ENCODE data around the gene TANC1.
A peak's percentile ranks its signal among the peaks of the same experiment; 100 is the strongest.

Gene TANC1

DNA sequence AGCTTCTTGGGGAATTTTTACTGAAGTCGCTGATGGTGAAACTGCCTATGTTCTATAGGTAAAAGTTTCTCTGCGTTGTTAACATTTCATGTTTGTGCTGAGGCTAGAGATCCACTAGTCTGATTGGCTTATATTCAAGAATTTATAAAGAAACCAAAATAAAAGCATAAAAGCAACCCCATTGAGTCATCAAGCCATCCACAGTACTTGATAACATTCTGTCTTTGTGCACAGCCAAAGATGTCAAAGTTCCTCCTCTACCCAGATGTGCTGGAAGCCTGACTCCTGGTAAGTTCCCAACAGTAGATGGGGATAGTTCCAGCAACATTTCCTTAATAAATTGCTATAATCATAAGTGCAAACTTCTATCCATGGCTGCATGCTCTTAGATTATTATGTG is 107.8 kb downstream of the TANC1 start:
- H3K4me3 ChIP-seq (ENCODE audit: low read length in 2 of 2), result no peak overlapping the region
- no peak overlapping the region for H2BK15ac ChIP-seq (ENCODE audit: low read length)
- no CpG with 5 or more reads among the region's 2 CpGs for whole genome bisulfite sequencing, 2 donors (ENCODE audit: extremely low coverage in 2 of 2, insufficient read length in 2 of 2, insufficient replicate concordance in 1 of 2)
- H3K9me3 ChIP-seq (replicated peaks in 1 of 2; ENCODE audit: control insufficient read depth in 2 of 2, insufficient read depth in 1 of 2, low read depth in 1 of 2, low read length in 2 of 2), result peaks cover 0 to 20% of the 10 kb centered on the region in 2 donors
- no peak overlapping the region for H3K23ac ChIP-seq (ENCODE audit: low read depth, low read length, poor library complexity)
- H3K27me3 ChIP-seq (ENCODE audit: control insufficient read depth in 3 of 3, insufficient read depth in 3 of 3, low read depth in 1 of 3, low read length in 3 of 3), result no peaks in the 10 kb centered on the region
- no peak overlapping the region for H3K4ac ChIP-seq (ENCODE audit: low read length)
- H3K18ac ChIP-seq (ENCODE audit: low read length), result no peak overlapping the region
- no peak overlapping the region for H3K4me2 ChIP-seq (ENCODE audit: insufficient read depth, low read length, poor library complexity, severe bottlenecking)
- no peak overlapping the region for H4K91ac ChIP-seq (ENCODE audit: low read depth, low read length, poor library complexity)
- no peak overlapping the region for H4K8ac ChIP-seq (ENCODE audit: low read depth, low read length)
- H2AFZ ChIP-seq (ENCODE audit: low read length), result no peak overlapping the region
- H3K36me3 ChIP-seq (replicated peaks in 1 of 2; ENCODE audit: control insufficient read depth in 2 of 2, insufficient read depth in 2 of 2, low read length in 2 of 2), result no peaks in the 10 kb centered on the region
- H2BK5ac ChIP-seq (ENCODE audit: low read length), result no peak overlapping the region
- H3K14ac ChIP-seq (ENCODE audit: low read length), result no peak overlapping the region
- no peak for DNase-seq (ENCODE audit: low spot score)
- no peak overlapping the region for H3K9ac ChIP-seq (ENCODE audit: low read depth, low read length, poor library complexity)
- no peak overlapping the region for H2AK5ac ChIP-seq (ENCODE audit: low read depth, low read length)
- no peak overlapping the region for H3K27ac ChIP-seq (replicated peaks; ENCODE audit: low read length)
- H2BK12ac ChIP-seq (ENCODE audit: low read length), result no peak overlapping the region
- H2BK120ac ChIP-seq (ENCODE audit: low read depth, low read length), result no peak overlapping the region
- peaks cover 0 to 2% of the 10 kb centered on the region in 2 donors for H3K4me1 ChIP-seq (ENCODE audit: control insufficient read depth in 2 of 2, insufficient read depth in 1 of 2, low read depth in 1 of 2, low read length in 2 of 2)
- H3K79me1 ChIP-seq (ENCODE audit: low read depth, low read length), result no peaks in the 10 kb centered on the region

DNA sequence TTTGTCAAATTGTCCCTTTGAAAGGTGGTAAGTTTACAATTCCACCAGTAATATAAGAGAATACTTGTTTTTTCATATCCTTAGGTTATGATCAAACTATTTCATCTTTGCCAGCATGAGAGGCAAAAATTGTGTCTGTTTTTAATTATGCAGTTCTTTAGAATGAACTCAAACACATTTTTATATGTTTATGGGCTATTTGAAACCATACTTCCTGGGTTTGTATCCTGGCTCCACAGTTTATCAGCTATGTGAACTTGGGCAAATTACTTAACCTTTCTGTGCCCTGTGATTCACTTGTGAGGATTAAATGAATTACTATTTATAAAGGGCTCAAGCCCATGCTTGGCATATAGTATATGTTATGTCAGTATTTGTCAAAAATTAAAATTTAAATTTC is 109.4 kb downstream of the TANC1 start:
- Histone ChIP-seq H3K9me3 (replicated peaks in 1 of 2; ENCODE audit: control insufficient read depth in 2 of 2, insufficient read depth in 1 of 2, low read depth in 1 of 2, low read length in 2 of 2) (peaks cover 0 to 20% of the 10 kb centered on the region in 2 donors), H3K4me2 (ENCODE audit: insufficient read depth, low read length, poor library complexity, severe bottlenecking) (no peak overlapping the region), H3K27me3 (ENCODE audit: control insufficient read depth in 3 of 3, insufficient read depth in 3 of 3, low read depth in 1 of 3, low read length in 3 of 3) (no peaks in the 10 kb centered on the region), H2BK120ac (ENCODE audit: low read depth, low read length) (no peak overlapping the region), H3K4me3 (ENCODE audit: low read length in 2 of 2) (no peak overlapping the region), H3K23ac (ENCODE audit: low read depth, low read length, poor library complexity) (no peak overlapping the region), H3K27ac (replicated peaks; ENCODE audit: low read length) (no peak overlapping the region), H3K4ac (ENCODE audit: low read length) (no peak overlapping the region), H2BK5ac (ENCODE audit: low read length) (no peak overlapping the region), H3K79me1 (ENCODE audit: low read depth, low read length) (no peaks in the 10 kb centered on the region), H4K91ac (ENCODE audit: low read depth, low read length, poor library complexity) (no peak overlapping the region), H2BK15ac (ENCODE audit: low read length) (no peak overlapping the region), H3K18ac (ENCODE audit: low read length) (no peak overlapping the region), H3K14ac (ENCODE audit: low read length) (no peak overlapping the region), H3K4me1 (ENCODE audit: control insufficient read depth in 2 of 2, insufficient read depth in 1 of 2, low read depth in 1 of 2, low read length in 2 of 2) (no peaks in the 10 kb centered on the region), H2AK5ac (ENCODE audit: low read depth, low read length) (no peak overlapping the region), H4K8ac (ENCODE audit: low read depth, low read length) (no peak overlapping the region), H2BK12ac (ENCODE audit: low read length) (no peak overlapping the region), H2AFZ (ENCODE audit: low read length) (no peak overlapping the region), H3K9ac (ENCODE audit: low read depth, low read length, poor library complexity) (no peak overlapping the region), H3K36me3 (replicated peaks in 1 of 2; ENCODE audit: control insufficient read depth in 2 of 2, insufficient read depth in 2 of 2, low read length in 2 of 2) (no peaks in the 10 kb centered on the region)
- no peak for DNase-seq (ENCODE audit: low spot score)

DNA sequence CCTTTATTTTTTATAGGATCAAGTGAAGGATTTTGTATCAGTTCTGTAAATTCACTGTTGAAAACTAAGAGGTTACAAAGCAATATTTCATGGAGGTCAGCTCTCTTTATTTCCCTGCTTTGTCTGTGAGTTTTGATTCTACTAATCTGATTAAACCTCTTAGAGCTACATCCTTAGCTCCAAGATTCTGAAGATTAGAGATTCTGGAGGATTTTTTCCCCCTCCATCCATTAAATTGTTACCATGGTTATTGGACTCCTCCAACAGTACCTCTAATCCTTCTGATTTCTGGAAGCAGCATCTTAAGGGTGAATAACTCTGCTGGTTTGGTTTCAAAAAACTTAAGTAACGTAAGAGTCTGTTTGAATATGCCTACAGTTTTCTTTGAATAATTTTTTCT is 110.0 kb downstream of the TANC1 start:
- Histone ChIP-seq H2BK15ac (ENCODE audit: low read length) (no peak overlapping the region), H3K79me1 (ENCODE audit: low read depth, low read length) (no peaks in the 10 kb centered on the region)
- no peak for DNase-seq (ENCODE audit: low spot score)

DNA sequence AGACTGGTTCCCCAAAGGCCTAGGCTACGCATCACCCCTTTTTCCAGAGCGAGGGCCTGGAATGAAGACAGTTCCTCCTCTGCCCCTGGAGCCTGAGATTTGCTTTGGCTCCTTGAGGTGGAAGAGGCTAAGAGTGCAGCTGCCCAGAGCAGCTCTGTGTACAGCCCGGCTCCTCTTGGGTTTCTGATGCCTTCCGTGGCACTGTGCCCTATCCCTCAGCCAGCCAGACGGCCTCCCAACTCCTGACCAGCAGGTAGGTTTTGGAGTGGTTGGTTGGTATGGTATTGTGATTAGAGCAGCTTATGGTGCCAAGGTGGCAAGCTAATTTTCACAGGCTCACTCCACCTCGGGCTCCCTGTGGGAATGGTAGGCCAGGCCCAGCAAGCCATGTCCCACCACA is 112.2 kb downstream of the TANC1 start:
- no peak overlapping the region for H3K4me2 ChIP-seq (ENCODE audit: insufficient read depth, low read length, poor library complexity, severe bottlenecking)
- H3K4me3 ChIP-seq (ENCODE audit: low read length in 2 of 2), result no peak overlapping the region
- H3K23ac ChIP-seq (ENCODE audit: low read depth, low read length, poor library complexity), result no peak overlapping the region
- no peaks in the 10 kb centered on the region for H3K79me1 ChIP-seq (ENCODE audit: low read depth, low read length)
- DNase-seq (ENCODE audit: low spot score), result no peak
- H3K4ac ChIP-seq (ENCODE audit: low read length), result no peak overlapping the region
- H2BK15ac ChIP-seq (ENCODE audit: low read length), result no peak overlapping the region
- H3K18ac ChIP-seq (ENCODE audit: low read length), result peak overlapping the region; percentile 49
- H3K4me1 ChIP-seq (ENCODE audit: control insufficient read depth in 2 of 2, insufficient read depth in 1 of 2, low read depth in 1 of 2, low read length in 2 of 2), result no peaks in the 10 kb centered on the region
- no peaks in the 10 kb centered on the region for H3K36me3 ChIP-seq (replicated peaks in 1 of 2; ENCODE audit: control insufficient read depth in 2 of 2, insufficient read depth in 2 of 2, low read length in 2 of 2)
- no peak overlapping the region for H2AK5ac ChIP-seq (ENCODE audit: low read depth, low read length)
- WGBS, 2 donors (ENCODE audit: extremely low coverage in 2 of 2, insufficient read length in 2 of 2, insufficient replicate concordance in 1 of 2), result no CpG with 5 or more reads among the region's 6 CpGs
- H3K9me3 ChIP-seq (replicated peaks in 1 of 2; ENCODE audit: control insufficient read depth in 2 of 2, insufficient read depth in 1 of 2, low read depth in 1 of 2, low read length in 2 of 2), result peaks cover 0 to 20% of the 10 kb centered on the region in 2 donors
- no peak overlapping the region for H4K91ac ChIP-seq (ENCODE audit: low read depth, low read length, poor library complexity)
- no peak overlapping the region for H3K27ac ChIP-seq (replicated peaks; ENCODE audit: low read length)
- no peak overlapping the region for H2BK5ac ChIP-seq (ENCODE audit: low read length)
- H3K9ac ChIP-seq (ENCODE audit: low read depth, low read length, poor library complexity), result no peak overlapping the region
- H4K8ac ChIP-seq (ENCODE audit: low read depth, low read length), result no peak overlapping the region
- H3K27me3 ChIP-seq (ENCODE audit: control insufficient read depth in 3 of 3, insufficient read depth in 3 of 3, low read depth in 1 of 3, low read length in 3 of 3), result no peaks in the 10 kb centered on the region
- H2AFZ ChIP-seq (ENCODE audit: low read length), result no peak overlapping the region
- H2BK12ac ChIP-seq (ENCODE audit: low read length), result no peak overlapping the region
- no peak overlapping the region for H3K14ac ChIP-seq (ENCODE audit: low read length)
- no peak overlapping the region for H2BK120ac ChIP-seq (ENCODE audit: low read depth, low read length)

More for the DNA sequence above, 110.0 kb downstream of the TANC1 start:
- H3K14ac ChIP-seq (ENCODE audit: low read length), result no peak overlapping the region
- no peak overlapping the region for H3K18ac ChIP-seq (ENCODE audit: low read length)
- no peak overlapping the region for H2AFZ ChIP-seq (ENCODE audit: low read length)
- H2BK12ac ChIP-seq (ENCODE audit: low read length), result no peak overlapping the region
- no peak overlapping the region for H3K4me3 ChIP-seq (ENCODE audit: low read length in 2 of 2)
- H3K27me3 ChIP-seq (ENCODE audit: control insufficient read depth in 3 of 3, insufficient read depth in 3 of 3, low read depth in 1 of 3, low read length in 3 of 3), result no peaks in the 10 kb centered on the region
- H4K8ac ChIP-seq (ENCODE audit: low read depth, low read length), result no peak overlapping the region
- no peak overlapping the region for H3K27ac ChIP-seq (replicated peaks; ENCODE audit: low read length)
- H3K9ac ChIP-seq (ENCODE audit: low read depth, low read length, poor library complexity), result no peak overlapping the region
- no peak overlapping the region for H3K23ac ChIP-seq (ENCODE audit: low read depth, low read length, poor library complexity)
- H3K4me2 ChIP-seq (ENCODE audit: insufficient read depth, low read length, poor library complexity, severe bottlenecking), result no peak overlapping the region
- no CpG with 5 or more reads among the region's 1 CpG for WGBS, 2 donors (ENCODE audit: extremely low coverage in 2 of 2, insufficient read length in 2 of 2, insufficient replicate concordance in 1 of 2)
- no peaks in the 10 kb centered on the region for H3K4me1 ChIP-seq (ENCODE audit: control insufficient read depth in 2 of 2, insufficient read depth in 1 of 2, low read depth in 1 of 2, low read length in 2 of 2)
- H3K9me3 ChIP-seq (replicated peaks in 1 of 2; ENCODE audit: control insufficient read depth in 2 of 2, insufficient read depth in 1 of 2, low read depth in 1 of 2, low read length in 2 of 2), result peaks cover 0 to 20% of the 10 kb centered on the region in 2 donors
- no peak overlapping the region for H3K4ac ChIP-seq (ENCODE audit: low read length)
- H2AK5ac ChIP-seq (ENCODE audit: low read depth, low read length), result no peak overlapping the region
- H4K91ac ChIP-seq (ENCODE audit: low read depth, low read length, poor library complexity), result no peak overlapping the region
- H2BK5ac ChIP-seq (ENCODE audit: low read length), result no peak overlapping the region
- no peak overlapping the region for H2BK120ac ChIP-seq (ENCODE audit: low read depth, low read length)
- no peaks in the 10 kb centered on the region for H3K36me3 ChIP-seq (replicated peaks in 1 of 2; ENCODE audit: control insufficient read depth in 2 of 2, insufficient read depth in 2 of 2, low read length in 2 of 2)
